Activated T-helper 9 cell treated with anti-CD3 and anti-CD28 coated beads, Interleukin-2, amount 50 U/mL, for 16 hours (primary cell): Measurements from ENCODE around the gene YBEY.
"Not testable (repeated sequence)": the region's sequence is repeated elsewhere in the genome, so short reads cannot be mapped to it uniquely, and the experiment has no call there.

Experiments used
- DNase-seq: peaks from one replicate; pipeline ENCODE4 v3.0.0-alpha.2; 2020; ENCODE audit warnings: low read depth

The YBEY gene

DNA sequence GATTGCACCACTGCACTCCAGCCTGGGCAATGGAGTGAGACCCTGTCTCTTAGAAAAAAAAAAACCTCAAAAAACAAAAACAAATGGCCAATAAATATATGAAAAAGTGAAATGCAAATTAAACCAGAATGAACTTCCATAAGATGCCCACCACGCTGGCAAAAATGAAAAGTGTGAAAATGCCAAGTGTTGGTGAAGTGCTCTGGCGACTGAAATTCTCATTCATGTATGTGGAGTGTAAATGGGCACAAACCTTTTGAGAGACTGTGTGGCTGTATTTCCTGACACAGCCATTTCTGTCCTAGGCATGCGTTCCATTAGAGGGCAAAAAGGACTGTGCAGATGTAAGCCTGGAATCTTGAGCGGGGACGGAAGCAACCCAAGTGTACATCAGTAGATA is 18.3 kb downstream of the YBEY start:
- DNase-seq, result no peak

DNA sequence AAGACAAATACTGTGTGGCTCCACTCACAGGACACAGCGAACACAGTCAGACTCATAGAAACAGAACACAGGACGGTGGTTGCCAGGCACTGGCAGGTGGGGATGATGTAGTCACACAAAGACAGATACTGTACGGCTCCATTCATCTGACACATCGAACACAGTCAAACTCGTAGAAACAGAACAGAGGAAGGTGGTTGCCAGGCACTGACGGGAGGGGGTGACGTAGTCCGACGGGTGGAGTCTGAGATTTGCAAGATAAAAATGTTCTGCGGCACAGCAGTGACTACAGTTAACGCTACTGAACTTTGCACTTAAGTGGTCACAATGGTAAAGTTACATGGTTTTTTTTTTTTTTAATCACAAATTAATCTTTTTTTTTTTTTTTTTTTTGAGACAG is 18.8 kb downstream of the YBEY start:
- no peak for DNase-seq

DNA sequence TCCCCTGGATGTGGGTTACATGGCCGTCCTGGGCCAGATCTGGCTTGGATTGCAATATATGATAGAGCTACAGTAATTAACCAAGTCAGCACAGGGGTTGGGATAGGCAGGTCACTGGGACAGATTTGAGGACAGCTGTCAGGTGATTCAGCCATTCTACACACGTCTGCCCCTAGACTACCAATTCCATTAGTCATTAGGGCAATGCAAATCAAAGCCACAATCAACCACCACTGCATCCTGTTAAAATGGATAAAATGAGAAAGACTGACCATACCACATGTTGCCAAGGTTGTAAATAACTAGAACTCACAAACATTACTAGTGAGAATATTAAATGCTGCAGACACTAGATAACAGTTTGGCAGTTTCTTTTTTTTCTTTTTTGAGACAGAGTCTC is 21.5 kb downstream of the YBEY start:
- no peak for DNase-seq

DNA sequence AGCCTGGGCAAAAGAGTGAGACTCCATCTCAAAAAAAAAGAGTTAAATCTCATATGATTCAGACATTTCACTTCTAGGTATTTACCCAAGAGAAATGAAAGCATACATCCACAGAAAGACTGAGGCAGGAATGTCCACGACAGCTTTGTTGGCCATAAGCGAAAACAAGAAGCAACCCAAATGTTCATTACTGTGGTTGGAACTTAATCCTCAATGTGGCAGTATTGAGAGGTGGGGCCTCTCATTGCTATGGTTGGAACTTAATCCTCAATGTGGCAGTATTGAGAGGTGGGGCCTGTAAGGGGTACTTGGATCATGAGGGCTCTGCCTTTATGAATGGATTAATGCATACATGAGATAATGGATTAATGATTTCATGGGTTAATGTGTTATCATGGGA is 22.3 kb downstream of the YBEY start:
- DNase-seq, result no peak

DNA sequence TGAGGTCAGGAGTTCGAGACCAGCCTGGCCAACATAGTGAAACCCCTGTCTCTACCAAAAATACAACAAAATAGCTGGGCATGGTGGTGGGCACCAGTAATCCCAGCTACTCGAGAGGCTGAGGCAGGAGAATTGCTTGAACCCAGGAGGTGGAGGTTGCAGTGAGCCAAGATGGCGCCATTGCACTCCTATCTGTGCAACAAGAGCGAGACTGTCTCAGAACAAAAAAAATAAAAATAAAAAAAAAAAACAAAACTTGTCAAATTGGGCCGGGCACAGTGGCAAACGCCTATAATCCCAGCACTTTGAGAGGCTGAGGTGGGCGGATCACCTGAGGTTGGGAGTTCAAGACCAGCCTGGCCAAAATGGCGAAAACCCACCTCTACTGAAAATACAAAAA is 24.1 kb downstream of the YBEY start:
- DNase-seq, result not testable (repeated sequence)

DNA sequence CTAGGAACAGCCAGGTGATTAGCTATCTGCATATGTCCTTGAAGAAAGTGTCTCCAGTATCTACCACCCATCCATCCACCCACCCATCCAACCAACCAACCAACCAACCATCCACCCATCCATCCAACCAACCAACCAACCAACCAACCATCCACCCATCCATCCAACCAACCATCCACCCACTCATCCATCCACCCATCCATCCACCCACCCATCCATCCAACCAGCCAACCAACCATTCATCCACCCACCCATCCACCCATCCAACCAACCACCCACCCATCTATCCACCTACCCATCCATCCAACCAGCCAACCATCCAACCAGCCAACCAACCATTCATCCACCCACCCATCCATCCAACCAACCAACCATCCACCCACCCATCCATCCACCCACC is 25.4 kb downstream of the YBEY start:
- no peak for DNase-seq

DNA sequence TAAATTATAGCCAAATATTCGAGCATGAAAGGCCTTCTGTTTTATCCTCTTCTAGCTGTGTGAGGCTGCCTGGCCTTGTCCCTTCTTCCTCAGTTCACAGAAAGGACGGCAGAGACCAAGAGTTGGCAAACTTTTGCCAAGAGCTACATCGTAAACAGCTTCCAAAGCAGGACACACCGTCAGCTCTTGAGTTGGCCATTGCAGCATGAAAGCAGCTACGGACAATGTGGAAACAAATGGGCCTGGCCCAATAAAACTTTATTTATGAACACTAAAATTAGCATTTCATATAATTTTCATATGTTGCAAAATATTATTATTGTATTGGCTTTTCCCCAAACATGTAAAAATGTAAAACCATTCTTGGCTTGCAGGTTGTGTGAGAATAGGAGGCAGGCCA is 26.8 kb downstream of the YBEY start:
- DNase-seq, result no peak

DNA sequence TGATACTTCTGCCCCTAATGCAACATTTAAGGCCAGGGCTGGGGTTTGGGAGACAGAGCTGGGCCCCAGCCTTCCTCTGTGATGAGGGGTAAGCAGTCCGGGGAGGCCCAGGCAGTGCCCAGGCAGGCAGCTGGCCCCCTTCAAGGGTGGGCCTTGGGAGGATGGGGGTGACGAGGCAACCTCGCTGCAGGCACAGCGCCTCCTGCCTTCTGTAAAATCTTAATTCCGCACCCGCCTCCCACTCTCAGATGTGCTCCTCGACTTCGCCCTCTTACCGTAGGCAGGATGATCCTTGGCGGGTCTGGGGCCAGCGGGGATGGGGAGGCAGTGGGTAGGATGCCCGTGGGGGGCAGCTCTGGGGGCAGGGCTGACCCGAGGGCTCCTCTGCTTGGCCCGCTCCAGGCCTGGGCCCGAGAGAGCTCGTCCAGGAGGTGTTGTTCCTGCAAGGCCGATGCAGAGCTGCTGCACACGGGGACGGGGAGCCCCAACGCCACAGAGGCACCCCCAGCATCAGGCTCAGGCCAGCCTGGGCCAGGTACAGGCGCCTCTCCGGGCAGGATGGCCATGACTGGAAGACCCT is 28.4 kb downstream of the YBEY start:
- no peak for DNase-seq

DNA sequence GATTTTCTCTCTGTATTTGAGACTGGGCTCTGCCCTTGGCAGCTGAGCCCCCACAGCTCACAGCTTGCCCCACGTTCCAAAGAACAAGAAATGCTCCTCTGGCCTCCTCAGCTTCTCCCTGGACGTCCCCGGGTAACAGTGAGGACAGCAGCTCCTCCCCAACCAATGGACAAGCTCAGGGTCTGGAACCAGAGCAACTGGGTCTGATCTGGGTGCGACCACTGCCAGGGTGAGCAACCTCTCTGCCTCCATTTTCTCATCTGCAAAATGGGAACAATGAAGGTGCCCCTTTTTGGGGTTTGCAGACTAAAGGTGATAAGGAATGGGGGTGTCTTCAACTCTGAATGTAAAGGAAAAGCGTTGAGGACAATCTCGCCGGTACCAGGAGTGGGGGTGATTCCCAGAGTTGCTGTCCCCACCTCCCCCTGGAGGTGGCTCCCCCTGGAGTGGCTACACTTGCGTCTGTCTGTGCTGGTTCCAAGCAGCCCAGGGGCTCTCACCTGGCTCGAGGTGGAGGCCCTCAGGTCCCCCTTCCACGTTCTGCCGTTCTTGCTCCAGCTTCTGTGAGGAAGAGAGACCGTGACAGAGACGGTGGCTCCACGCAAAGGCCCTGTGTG is 30.7 kb downstream of the YBEY start:
- no peak for DNase-seq

DNA sequence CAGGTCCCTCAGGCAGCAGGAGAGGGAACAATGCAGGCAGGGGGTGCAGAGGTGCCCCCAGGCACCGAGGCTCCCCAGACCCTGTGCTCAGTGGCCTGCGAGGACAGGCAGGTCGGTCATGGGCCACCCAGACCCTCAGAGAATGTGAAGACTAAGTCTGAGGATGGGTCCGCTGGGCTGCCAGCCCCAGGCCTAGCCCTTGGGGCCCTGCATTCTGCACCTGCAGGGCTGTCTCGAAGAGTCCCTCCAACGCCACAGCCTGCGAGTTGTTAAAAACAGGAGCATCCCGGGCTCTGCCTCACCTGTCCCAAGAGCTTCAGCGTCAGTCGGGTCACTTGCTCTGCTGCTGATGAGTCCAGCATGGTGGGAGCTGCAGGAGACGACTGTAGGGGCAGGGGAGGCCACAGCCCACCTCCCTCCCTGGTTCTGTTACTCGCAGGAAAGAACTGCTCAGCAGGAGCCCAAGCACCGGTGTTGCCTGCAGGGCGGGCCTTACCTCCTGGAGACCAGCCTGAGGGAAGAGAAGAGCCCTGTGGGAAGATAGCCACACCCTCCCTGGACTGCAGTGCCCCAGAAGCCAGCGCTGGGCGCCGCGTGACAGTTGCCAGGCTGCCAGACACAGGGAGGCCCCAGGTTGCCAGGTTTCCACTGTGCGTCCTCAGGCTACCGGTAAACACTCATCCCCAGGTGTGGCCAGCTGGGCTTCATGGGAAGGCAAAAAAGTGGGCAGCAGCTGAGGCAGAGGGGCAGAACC is 31.7 kb downstream of the YBEY start:
- DNase-seq, result no peak

DNA sequence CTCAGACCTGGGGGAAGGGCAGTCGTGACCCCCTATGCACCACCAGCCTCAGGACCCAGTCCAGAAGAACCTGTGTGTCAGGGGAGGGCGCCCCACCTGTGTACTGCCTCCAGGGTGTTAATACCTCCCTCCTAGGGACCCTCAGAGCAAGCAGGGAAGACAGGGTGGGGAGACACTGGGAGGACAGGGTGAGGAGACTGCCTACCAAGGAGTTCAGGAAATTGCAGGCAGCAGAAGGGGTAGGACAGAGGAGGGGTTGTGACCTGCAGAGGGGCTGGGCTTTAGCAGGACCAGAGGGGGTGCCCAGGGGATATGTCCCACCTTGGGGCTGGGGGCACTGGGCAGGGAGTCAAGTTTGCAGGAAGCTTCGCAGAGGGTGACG is 32.3 kb downstream of the YBEY start:
- no peak for DNase-seq

DNA sequence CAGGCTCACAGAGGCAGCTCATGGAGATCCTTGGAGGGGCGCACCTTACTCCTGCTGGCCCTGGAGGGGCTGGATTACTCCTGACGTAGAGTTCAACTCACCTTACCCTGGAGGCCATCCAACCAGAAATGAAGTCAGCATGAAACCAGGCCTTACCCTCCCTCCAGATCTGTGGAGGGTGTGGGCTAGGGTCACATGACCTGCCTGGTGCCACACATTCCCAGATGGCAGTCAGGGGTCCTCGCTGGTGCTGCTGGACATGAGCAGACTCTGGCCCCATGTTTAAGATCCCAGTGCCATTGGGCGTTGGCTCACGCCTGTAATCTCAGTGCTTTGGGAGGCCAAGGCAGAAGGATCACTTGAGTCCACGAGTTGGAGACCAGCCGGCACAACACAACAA is 33.0 kb downstream of the YBEY start:
- no peak for DNase-seq

DNA sequence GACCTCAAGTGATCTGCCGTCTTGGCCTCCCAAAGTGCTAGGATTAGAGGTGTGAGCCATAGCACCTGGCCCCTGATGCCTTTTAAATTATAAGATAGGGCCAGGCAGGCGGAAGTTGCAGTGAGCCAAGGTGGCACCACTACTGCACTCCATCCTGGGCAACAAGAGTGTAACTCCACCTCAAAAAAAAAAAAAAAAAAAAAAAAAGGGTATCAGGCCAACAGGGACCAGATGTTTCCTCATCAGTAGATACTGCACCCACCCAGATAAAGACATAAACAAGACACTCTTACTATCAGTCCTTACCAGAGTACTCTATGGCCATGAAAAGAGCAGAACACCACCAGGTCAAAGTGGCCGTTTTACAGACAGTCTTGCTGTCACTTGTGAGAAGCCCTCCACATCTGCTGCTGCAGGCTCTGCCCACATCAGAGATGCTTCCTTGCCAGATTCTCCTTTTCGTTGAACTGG is 34.2 kb downstream of the YBEY start:
- no peak for DNase-seq

DNA sequence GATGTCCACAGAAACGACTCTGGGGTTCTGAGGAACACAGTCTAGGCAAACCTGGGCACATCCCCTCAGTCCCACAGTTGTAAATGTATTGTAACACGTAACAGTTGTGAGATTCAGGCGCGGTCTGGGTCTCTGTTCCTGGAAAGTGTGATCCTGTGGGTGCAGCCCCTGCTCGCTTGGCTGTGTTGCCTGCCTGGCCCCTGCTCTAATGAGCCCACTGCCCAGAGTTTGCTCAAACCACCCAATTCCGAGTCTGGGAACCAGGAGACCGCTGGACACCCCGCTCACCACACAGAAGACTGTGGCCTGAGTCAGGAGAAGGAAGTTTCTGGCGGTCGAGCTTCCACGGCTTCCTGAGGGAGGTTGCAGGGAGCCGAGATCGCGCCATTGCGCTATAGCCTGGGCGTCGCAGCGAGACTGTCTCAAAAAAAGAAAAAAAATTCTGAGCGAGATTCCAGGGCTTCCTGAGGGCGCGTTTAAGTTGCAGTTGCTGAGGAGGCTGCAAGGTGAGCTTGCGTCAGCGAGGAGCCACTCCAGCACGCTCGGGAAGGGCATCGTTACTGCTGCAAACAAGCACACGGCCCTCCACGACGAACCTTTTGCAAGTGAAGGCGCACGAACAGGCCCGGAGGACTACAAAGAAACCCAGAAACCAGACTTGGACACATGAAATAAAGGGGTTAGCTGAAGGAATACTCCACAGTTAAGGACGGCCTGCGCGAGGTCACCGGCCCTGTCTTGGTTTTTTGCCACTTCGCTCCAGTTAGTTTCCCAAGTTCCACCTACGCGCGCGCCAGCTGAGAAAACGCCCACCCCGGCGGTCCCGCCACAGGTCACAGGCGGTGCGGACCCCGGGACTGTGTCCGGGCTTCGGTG is 36.4 kb downstream of the YBEY start:
- no peak for DNase-seq

DNA sequence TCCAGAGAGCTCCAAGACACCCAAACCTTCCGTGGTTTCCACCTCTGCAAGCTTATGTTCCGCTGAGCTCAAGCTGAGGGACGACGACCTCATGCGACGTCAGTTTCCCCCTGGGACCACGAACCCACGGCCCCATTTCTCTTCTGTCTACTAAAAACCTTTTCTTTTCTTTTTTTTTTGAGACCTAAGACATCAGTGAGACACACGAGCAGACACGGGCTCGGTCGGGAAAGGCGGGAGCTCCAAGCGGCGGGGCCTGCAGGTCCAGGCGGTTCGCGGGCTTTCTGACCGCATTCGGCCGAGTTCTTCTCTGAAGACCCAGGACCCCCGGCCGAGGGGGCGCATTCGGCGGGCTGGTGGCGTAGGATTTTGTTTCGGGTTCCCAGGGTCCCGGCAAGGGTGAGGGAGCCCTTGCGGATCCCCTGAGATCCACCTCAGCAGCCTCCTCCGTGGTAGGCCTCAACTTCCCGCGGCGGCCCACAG is 37.1 kb downstream of the YBEY start:
- no peak for DNase-seq

DNA sequence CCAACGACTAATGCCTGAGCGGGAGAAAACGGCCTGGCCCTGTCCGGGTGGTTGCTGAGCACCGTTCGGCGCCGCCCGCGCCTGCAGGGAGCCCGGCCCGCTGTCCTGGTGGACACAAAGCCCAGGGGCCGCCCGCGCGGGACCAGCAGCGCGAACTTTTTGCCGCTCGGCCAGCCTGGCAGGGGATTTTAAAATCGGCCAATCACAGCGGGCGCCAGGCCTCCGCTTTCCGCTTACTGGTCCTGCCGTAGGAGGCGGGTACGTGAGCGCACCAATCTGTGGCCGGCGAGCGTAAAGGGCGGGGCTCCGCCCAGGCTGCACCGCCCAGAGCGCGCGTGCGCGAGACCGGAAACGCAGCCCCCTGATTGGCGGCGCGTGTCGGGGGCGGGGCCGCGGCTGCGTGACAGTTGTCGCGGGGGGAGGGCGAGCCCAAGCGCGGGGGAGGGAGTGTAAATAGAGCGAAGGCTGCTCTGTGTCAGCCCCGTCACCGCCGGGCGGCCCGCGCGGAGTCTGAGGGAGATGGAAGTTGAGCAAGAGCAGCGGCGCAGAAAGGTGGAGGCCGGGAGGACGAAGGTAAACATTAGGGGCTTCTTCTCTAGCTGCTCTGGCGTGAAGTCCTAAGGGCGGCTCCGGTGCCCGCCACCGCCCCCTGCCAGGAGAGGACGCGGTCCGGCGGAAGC is 37.7 kb downstream of the YBEY start, which contains the start of the genes C21orf58 and PCNT:
Gene C21orf58 (minus strand): TSS at position 161 of the 680 bp plus-strand sequence. CDS start 1,132 bp downstream, outside the sequence.
Gene PCNT (plus strand): TSS at position 447 of the 680 bp plus-strand sequence. CDS start 73 bp downstream, at position 520.
- DNase-seq, result peak; percentile 97

DNA sequence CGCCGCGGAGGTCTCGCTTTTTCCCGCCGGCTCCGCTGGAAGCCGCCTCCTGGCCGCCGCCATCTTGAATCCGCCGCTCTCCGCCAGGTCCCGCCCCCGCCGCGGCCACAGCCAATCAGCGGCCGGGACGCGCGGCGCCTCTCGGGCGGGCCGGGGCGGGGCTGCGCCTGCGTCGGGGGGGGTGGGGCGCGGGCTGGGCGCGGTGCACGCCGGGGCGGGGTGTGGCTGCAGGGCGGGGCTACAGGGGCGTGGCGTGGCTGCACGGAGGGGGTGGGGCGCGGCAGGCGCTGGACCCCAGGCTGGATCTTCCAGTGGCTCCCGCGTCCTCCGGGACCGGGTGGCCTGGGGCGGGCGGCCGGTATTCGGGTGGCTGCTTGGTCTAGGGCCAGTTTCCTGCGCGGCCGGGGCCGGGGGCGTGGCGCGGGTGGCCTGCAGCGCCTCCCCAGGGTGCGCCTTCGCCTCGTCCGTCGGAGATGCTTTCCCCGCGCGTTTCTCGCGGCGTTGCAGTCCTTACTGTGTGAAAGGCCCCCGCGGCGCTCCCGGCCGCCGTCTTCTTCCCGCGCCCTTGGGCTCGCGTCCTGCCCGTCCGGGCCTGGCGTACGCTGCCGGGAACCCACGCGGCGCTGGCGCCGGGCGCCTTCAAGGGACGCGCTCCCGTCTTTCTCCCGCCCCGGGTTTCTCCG is 38.4 kb downstream of the YBEY start:
- peak; percentile 81 for DNase-seq

DNA sequence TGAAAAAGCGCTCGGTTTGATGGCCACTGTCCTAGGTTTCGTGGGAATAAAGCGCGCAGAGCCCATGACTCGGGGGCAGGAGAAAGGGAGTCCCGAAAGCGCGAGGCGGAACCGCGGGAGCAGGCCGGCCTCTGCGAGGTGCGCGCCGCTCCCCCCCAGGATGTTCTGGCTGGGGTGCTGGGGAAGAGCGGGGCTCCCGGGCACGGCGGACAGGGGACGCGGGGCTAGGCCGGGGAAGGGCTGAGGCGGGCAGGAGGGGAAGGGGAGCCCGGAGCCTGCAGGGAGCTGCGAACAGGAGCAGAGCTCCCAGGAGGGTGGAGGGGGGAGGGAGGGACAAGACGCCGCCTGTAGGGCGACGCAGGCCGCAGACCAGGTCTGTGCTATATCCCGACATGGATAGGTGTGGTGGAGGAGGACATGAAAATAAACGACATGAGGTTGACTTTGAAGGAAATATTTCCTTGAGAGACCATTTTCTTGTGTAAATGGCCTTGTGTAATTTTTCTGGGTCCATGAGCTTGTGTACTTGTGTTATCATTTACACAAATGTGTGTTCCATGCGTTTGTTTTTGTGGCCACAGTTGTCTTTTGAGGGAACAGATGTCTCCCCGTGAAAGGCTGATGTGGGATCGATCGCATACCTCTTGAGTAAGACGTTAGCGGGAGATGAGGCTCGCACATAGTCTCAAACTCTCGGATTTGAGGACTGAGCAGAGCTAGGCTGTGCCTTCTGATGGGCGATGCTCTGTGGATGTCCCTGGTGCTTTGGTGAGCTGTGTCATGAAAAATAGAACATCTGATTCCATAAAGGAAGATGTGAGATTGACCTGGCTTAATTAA is 39.2 kb downstream of the YBEY start:
- DNase-seq, result peak; percentile 15

DNA sequence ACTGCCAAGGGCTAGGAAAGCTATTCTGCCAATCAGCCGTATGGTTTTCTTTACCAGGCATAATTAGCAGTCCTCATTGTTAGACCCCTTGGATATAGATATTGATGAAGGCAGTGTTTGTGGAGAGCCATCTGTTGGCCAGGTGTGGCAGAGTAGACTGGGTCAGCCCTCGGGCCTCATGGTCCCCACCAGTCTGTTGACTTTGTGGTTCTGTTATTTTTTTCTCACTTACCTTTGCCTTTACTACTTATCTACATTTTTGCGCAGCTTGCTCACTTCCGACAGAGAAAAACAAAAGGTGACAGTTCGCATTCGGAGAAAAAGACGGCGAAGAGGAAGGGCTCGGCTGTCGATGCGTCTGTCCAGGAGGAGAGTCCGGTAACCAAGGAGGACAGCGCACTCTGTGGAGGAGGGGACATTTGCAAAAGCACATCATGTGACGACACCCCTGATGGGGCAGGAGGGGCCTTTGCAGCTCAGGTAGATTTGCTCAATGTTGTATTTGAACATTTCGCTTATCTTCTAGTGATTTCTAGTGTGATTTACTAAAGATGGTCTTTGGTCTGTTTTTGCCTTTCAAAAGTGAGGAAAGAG is 40.1 kb downstream of the YBEY start:
- no peak for DNase-seq

DNA sequence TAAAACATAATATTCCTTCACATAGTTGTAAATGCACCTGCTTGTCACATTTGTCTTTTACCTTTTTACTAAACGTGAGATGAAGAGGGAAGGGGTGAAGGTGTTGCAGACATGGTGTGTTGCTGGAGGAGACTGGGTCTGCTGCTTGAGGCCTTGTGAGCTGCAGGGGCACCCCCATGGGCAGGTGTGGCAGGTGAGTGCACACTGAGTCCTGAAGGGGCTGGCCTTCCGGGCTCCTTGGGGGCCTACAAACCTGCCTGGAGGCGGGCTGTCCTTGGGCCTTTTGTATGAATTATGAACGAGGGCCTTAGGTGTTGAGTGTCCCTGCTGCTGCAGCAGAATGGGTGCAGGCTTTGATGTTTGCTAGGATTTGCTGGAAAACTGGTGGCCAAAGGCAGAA is 41.6 kb downstream of the YBEY start:
- DNase-seq, result no peak
